Middle frontal gyrus (tissue), 1 donor: ENCODE data around the gene EPOP.

Experiments used
- DNase-seq: peaks from one replicate; pipeline ENCODE4 v3.0.0-alpha.2; 2015; ENCODE audit warnings: low spot score; ENCODE audit errors: extremely low spot score

EPOP gene

DNA sequence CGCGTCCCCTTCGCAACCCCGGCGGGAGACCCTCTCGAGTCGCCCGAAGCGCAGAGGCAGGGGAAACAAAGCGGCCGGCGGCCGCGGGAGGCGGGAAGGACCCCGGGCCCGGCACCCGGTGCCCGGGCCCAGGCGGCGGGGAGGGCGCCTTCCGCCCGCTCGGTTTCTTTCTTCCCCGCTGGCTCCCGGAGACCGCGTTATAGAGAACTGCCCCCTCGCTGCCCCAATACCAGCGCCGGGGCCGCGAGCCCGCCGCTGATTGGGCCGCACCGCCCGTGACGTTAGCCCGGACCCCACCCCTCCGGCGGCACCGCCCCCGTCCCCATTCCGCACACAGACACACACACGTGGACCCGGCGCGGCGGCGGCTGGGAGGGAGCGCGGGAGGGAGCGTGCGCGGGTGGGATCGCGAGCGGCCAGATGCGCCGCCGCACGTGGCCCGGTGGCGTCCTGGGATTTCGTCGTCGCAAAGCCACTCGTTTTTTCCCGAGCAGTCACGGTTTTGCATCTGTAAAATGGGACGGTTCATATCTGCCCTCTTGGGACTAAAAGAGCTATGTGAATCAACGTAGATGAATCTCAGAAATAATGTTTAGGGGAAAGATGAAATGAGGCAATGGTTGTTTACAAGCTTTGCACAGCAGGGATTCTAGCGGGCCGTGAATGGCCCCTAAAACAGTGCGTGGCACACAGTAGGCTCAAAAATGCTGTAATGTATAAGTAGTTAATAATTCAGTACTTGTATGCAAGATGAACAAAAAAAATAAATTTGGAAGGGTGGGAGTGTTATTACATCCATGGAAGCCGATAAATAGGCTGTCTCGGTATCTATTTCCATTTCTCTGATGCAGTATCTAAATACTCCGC, at the start of gene EPOP:
Gene EPOP, minus strand, starts transcription at position 209 of the 867 bp plus-strand sequence. CDS start 462 bp downstream, outside the sequence.
- DNase-seq, result peak; percentile 64

DNA sequence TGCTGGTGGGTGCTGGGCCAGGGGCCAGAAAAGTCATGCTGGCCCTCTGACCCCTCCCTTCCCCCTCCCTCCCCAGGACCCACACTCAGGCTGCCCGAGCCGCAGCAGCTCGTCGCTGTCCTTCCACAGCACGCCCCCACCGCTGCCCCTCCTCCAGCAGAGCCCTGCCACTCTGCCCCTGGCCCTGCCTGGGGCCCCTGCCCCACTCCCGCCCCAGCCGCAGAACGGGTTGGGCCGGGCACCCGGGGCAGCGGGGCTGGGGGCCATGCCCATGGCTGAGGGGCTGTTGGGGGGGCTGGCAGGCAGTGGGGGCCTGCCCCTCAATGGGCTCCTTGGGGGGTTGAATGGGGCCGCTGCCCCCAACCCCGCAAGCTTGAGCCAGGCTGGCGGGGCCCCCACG, 47.0 kb upstream of the EPOP start:
- DNase-seq, result no peak

DNA sequence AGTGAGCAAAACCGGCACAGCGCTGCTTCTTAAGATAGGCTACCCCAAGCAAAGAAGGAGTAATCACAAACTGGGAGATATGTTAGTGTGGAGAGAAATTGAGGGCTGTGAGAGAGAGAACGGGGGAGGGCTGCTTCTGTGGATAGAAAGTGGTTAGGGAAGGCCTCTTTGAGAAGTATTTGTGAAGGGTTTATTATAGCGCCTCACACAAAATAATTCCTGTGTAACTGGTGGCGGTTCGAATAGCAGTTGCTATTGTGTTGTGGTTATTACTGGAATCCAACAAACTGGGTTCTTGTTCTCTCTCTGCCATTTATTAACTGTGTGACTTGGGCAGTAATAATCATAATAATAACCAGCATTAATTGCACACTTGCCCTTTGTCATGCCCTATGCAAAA, 46.2 kb upstream of the EPOP start:
- DNase-seq, result no peak

DNA sequence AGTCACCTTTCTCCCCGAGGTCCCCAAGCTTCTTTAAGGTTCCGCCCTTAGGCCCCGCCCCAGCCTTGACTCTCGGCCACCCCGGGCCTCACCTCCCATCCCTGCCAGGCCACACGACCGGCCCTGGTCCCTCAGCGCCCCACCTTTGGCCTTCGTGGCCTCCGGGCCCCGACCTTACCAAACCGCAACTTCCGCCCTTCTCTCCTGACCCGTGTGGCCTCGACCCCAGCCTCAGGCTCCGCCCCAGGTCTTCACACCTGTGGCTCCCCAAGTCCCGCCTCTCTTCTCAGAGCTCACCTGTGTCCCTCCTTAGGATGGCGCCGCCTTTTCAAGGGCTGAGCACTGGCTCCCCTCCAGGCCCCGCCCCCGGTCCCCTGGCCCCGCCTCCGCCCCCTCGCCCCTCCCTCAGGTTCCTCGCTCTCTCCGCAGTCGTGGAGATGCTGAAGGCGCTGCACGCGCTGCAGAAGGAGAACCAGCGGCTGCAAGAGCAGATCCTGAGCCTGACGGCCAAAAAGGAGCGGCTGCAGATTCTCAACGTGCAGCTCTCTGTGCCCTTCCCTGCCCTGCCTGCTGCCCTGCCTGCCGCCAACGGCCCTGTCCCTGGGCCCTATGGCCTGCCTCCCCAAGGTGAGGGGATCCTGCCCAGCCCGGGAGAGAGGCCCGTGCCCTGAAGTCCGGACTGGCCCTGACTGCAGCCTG, 45.3 kb upstream of the EPOP start:
- no peak for DNase-seq

DNA sequence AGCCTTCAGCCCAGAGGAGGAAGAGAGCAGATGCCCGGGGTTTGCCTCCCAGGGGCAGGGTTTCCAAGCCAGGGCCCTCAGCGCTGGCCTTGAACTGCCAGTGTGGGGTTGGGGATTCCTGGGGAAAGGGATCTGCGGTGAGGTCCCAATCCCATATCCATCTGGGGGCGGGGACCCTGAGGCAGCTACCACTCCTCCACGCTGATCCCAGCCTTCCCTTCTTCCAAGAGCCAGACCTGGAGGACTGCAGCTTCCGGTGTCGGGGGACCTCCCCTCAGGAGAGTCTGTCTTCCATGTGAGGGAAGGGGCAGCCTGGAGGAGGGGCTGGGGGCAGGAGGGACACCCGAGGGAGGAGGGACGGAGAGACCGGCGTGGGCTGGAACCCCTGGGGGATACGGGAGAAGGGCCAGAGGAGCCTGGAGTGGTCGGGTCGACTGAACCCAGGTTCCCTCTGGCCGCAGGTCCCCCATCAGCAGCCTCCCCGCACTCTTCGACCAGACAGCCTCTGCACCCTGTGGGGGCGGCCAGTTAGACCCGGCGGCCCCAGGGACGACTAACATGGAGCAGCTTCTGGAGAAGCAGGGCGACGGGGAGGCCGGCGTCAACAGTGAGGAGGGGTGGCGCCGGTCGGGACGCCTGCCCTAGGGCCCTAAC, 44.7 kb upstream of the EPOP start:
- DNase-seq, result no peak

DNA sequence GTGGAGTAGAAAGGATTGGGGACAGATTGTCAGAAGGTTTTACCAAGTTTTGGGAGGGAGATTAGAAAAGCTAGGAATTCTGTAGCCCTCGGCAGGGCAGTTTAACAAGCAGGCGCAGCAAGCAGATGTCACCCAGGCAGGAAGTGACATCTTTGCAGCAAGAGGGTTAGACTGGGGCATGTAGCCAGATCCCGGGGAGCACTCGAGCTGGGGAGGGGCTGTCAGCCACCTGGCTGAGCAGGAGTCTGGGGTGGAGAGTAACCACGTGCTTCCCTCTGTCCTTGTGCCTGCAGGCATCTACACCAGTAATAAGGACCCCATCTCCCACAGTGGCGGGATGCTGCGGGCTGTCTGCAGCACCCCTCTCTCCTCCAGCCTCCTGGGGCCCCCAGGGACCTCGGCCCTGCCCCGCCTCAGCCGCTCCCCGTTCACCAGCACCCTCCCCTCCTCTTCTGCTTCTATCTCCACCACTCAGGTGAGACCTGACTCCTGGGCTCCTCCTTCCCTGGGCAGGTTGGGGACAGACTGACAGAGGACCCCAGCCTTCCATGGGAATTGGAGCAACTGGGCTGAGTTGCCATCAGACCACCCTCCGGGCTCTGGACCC, 42.5 kb upstream of the EPOP start:
- no peak for DNase-seq

DNA sequence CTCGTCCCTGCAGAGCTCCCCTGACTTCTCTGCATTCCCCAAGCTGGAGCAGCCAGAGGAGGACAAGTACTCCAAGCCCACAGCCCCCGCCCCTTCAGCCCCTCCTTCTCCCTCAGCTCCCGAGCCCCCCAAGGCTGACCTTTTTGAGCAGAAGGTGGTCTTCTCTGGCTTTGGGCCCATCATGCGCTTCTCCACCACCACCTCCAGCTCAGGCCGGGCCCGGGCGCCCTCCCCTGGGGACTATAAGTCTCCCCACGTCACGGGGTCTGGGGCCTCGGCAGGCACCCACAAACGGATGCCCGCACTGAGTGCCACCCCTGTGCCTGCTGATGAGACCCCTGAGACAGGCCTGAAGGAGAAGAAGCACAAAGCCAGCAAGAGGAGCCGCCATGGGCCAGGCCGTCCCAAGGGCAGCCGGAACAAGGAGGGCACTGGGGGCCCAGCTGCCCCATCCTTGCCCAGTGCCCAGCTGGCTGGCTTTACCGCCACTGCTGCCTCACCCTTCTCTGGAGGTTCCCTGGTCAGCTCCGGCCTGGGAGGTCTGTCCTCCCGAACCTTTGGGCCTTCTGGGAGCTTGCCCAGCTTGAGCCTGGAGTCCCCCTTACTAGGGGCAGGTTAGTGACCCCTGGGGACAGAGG, 41.7 kb upstream of the EPOP start:
- no peak for DNase-seq

DNA sequence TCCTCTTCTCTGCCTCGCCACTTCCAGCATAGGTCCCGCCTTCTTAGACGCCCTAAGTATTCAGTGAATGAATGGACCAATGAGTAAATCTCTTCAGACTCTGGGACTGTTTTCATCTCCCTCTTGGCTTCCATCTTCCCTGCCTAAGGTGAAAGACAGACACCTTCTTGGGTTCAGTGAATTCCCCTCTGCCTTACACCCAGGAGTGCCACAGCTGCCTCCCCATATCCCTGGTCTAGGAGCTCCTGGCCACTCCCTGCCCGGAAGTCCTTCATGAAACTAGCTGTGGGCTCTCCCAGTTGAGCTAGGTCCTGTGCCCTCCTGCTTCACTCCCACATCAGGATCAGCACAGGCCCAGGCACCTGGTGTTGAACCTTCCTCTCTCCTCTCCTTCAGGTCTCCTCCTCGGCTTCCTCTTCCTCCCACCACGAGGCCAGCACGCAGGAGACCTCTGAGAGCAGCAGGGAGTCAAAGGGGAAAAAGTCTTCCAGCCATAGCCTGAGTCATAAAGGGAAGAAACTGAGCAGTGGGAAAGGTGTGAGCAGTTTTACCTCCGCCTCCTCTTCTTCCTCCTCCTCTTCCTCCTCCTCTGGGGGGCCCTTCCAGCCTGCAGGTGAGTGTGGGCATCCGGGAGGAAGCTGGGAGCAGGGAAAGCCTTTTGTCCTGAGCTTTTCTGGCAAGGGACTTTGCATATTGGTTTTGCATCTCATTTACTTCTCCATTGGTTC, 40.6 kb upstream of the EPOP start:
- no peak for DNase-seq

DNA sequence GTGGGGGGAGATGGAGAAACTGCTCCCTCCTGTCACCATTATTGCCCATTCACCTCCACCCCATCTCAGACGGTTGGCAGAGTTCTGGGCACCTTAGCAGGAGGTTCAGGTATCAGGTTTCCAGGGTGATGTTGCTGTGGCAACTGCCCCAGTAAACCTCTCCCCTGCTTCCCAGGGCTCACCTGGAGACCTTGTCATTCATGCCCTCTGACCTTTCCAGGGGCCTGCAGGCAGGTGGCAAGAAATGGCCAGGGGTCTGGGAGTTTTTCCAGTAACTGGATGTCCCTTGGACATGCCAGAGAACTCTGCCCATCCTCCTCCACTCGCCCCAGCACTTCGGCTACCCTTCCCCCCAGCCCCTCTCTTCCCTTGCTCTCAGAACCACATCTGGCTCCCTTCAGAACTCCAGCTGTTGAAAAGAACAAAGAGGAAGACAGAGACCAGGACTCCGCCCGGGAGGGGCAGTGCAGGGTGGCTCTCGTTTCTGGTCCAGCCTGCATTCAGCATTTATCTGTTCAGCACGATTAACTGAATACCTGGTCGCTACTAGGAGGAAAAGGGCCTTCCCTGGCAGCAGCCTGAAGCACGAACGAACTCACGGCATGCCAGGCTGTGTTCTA, 38.8 kb upstream of the EPOP start:
- DNase-seq, result no peak

DNA sequence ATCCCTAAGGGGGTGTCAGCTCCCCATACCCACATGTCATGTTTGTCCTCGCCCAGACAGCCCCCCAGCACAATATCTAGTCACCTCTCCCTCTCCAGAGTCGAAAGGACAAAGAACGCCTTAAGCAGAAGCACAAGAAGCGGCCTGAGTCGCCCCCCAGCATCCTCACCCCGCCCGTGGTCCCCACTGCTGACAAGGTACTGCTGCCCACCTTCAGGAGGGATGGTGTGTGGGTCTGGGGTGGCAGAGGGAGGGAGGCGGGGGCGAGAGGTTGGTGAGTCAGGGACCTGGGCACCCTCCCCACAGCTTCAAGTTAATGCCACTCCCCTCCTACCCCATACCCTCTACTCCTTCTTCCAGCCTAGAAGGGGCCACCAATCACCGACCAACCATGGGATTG, 37.8 kb upstream of the EPOP start:
- no peak for DNase-seq

DNA sequence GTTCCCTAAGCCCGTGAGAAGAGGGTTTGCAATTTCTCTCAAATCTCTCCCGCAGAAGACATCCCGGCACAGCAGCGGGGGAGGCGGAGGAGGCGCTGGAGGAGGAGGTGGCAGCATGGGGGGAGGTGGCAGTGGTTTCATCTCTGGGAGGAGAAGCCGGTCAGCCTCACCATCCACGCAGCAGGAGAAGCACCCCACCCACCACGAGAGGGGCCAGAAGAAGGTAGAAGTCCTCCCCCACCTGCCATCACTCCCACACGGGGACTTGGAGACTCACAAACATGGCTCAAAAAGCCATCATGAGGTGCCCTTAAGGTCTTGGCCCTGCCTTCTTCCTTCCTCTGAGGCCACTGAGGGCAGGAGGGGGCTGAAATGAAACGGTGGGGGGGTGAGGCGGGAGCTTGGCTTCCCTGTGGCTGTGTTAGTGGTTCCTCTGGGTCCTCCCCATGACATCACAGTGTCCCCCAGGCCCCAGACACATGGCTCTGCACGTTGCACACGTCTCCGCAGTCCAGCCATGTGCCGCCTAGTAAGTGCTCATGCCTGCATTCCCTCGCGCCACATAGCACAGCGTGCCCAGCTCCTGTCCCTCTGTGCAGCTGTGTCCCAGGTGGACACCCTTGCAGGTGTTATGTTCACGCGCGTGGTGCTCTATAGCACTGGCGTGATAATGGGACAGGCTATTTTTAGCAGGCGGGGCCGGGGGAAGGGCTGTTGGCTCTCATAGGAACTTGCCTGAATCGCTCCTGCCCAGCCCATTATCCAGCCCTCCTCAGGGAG, 37.2 kb upstream of the EPOP start:
- no peak for DNase-seq

DNA sequence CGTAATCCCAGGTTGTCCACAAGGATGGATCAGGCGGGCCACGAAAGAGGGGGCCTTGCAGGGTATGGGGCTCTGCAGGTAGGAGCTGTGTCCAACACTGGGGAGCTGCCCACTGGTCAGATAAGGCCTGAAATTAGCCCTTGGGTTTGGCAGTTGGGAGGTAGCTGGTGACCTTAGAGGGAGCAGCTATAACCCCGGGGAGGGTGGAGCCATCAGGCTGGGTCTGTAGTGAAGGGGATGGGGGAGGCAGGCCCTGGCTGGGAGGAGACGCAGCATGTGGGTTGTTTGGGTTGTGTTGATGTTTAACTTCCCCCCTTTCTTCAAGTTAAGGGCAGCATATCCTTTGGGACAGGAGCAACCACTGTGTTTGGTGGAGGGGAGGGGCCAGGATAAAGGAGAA, 36.2 kb upstream of the EPOP start:
- no peak for DNase-seq

DNA sequence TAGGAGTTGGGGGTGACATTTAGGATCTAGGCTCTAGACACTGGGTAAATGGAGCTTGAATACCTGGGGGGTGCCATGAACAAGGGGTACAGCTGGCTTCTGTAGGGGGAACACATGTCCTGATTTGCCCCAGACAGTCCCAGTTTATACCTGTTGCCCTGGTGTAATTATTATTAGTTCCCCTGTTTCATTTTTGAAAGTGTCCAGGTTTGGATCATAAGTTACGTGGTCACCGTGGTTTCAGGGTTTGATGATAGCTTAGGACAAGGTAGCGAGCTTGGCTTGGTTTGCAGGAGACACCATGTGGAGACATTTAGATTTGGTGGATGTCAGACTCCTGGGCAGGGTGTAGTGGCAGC, 35.8 kb upstream of the EPOP start:
- DNase-seq, result no peak

DNA sequence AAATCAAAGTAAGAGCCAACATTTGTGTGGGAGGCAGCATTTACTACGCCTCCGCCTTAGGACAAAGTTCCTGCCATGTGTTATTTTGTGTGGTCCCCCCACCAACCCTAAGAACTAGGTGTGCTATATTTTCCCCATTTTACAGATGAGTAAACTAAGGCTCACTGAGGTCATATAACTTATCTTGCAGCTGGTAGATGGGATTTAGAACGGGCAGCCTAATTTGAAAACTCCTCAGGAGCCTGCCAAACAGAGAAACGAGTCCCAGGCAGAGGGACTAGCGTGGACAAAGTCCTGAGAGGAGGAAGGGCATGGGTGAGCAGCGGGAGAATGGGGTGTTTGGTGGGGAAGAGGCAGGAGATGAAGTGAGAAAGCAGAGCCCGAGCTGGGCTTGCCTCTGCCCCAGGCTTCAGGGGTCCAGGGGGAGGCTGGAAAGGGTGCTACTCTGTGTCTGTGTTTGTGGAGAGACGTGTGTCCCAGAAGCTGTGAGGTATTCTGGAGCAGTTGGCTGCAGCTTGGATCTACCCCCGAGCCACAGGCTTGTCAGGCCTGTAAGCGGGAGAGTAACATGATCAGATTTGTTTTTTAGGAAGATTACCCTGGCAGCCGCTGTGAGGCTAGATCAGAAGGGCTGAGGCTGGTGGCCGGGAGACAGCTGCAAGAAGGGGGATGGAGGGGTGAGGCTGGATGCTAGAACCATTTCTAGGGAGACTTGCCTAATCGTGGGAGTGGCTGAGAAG, 35.3 kb upstream of the EPOP start:
- no peak for DNase-seq

DNA sequence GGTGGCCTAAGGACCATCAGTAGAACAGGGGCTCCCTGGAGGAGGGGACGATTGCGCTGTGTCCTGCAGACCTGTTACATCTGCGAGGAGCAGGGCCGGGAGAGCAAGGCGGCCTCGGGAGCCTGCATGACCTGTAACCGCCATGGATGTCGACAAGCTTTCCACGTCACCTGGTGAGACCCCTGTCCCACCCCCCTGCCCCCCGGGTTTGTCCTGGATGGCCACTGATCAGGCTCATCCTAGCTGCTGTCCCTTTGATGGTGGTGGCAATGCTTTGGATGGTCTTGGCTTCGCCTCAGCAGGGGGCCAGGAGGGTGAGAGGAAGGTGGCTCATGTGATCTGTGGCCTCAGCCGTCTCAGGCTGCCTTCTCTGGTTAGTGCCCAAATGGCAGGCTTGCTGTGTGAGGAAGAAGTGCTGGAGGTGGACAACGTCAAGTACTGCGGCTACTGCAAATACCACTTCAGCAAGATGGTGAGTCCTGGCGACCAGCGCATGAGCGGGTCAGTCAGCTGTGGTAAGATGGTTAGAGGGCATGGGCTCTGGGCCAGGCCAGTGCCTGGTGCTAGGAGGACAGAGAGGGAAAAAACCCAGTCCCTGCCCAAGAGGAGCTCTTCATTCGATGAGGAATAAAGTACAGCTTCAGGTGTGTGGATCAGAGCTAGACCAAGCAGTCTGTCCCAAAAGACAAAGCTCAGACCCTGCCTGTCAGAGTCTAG, 34.5 kb upstream of the EPOP start:
- DNase-seq, result no peak

DNA sequence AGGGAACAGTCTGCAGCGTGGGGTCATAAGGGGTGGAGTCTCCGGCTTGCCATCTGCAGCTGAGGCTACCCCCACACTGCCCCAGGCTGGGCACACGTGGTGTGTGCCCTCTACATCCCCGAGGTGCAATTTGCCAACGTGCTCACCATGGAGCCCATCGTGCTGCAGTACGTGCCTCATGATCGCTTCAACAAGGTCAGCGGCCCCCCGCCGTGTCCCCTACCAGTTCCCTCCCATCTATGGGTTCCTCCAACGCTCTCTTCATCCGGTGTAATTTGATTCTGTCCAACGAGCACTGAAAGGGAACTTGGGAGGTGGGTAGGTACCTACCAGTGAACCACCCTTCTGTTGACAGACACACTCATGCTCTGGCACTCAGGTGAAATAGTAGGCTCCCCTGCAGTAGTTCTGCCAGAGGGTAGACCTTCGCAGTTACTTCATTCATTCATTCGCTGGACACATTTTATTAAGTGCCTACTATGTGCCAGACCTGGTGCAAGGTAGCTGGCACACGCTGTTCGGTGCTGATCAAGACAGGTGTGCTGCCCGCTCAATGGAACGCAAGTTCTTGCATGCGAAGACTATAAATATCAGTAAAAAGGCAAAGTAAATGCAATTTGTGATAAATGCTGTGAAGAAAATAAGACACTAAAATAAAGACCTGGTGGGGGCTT, 33.1 kb upstream of the EPOP start:
- no peak for DNase-seq

DNA sequence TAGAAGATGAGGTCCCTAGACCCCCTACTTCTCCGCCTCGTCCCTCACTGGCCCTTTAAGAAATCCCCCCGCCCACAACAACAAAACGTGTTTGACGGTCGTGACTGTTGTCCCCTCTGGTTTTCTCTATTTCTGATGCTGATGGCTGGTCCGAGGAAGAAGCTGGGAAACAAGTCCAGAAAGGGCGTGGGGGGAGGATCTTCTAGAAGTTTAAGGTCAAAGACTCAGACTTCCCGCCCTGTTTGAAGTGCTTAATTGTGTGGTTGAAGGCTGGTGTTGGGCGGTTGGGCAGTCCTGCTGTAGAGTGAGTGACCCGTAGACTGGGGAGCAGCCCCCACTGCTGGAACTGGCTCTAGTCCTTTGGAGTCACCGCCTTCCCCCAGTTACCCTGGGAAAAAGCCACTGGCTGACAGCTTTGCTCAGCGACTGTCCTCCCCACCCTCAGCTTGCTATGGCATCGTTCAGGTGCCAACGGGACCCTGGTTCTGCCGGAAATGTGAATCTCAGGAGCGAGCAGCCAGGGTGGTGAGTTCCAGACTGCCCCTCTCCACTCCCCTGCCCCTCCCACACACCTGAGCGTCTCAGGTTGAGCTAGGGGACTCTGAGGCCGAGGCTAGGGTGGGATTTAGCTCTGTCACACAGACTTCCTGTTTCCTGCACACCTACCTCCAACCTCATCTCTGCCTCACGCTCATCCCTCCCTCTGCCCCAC, 31.9 kb upstream of the EPOP start:
- no peak for DNase-seq
